ENCODE data around the gene INIP.

- TF ChIP-seq CTCF (conservative IDR thresholded peaks at IDR 0.05) (no peak), EZH2 (IDR thresholded peaks at IDR 0.05; ENCODE audit: low read depth) (no peak)
Measured at GRCh38 chr9:112743216-112743836, 25.4 kb upstream of the INIP start.
